ENCODE measurements around the gene ACSF3.
"Not testable (repeated sequence)": the region's sequence is repeated elsewhere in the genome, so short reads cannot be mapped to it uniquely, and the experiment has no call there.

ACSF3 gene

GRCh38 chr16:89056592-89056991 lies 37.1 kb upstream of the ACSF3 start:
- no peak for FAIRE-seq

- no peak for FAIRE-seq
Observed at GRCh38 chr16:89057738-89058137, 35.9 kb upstream of the ACSF3 start.

GRCh38 chr16:89058812-89059211 lies 34.8 kb upstream of the ACSF3 start:
- FAIRE-seq, result no peak

GRCh38 chr16:89060207-89060794 lies 33.4 kb upstream of the ACSF3 start:
- no peak for FAIRE-seq

DNA sequence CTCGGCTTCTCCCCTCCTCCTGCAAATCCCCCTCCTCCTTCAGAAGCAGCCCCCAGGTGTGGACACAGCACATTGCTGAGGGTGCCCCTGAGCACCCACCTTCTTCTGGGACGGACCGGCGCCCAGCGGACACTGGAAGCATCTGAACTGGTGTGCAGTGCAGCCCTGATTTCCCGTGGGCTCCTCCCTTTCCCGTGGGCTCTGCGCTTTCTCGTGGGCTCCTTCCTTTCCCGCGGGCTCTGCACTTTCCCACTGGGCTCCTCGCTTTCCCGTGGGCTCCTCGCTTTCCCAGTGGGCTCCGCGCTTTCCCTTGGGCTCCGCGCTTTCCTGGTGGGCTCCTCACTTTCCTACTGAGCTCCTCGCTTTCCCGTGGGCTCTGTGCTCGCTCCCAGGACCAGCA lies 32.6 kb upstream of the ACSF3 start:
- FAIRE-seq, result no peak

- FAIRE-seq, result no peak
Observed at GRCh38 chr16:89061590-89062380, 31.9 kb upstream of the ACSF3 start.

DNA sequence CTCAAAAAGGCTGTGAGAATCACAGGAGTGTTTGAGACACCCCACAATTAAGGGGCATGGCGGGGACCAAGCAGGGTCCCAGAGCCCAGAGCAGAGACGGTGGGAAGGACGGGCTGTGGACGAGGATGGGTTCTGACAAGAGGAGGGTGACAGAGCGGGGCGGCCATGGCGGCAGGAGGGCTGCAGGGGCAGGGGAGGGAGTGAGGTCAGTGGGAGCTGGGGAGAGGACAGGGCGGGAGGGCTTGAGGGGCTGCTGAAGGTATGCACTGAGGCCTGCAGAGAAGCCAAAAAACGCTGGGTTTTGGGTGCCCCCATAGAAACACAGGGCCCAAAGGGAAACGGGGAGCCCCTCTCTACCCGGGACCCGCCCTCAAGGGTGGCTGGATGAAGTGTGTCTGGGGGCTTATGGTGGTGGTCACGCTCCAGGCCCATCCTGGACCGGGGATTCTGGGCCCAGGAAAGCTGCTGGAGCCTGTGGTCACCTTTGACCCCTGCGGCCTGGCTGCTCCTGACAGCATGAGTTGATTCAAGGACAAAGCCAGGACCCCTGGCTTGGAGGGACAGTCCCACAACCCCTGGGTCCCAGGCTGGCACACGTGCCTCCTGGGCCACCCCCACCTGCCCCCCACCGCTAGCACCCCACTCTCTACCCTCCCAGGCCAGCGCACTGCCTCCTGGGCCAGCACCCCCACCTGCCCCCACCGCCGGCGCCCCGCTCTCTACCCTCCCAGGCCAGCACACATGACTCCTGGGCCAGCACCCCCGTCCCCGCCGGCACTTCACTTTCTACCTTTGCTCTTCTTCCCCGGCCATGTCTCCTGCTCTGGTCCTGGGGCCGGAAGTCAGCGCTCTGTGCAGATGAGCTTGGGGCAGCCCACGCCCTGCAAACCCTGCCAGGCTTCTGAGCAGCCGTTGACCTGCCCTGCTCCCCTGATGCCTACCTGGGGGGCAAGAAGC lies 31.0 kb upstream of the ACSF3 start:
- FAIRE-seq, result no peak

GRCh38 chr16:89063768-89064320 lies 29.8 kb upstream of the ACSF3 start:
- FAIRE-seq, result no peak

DNA sequence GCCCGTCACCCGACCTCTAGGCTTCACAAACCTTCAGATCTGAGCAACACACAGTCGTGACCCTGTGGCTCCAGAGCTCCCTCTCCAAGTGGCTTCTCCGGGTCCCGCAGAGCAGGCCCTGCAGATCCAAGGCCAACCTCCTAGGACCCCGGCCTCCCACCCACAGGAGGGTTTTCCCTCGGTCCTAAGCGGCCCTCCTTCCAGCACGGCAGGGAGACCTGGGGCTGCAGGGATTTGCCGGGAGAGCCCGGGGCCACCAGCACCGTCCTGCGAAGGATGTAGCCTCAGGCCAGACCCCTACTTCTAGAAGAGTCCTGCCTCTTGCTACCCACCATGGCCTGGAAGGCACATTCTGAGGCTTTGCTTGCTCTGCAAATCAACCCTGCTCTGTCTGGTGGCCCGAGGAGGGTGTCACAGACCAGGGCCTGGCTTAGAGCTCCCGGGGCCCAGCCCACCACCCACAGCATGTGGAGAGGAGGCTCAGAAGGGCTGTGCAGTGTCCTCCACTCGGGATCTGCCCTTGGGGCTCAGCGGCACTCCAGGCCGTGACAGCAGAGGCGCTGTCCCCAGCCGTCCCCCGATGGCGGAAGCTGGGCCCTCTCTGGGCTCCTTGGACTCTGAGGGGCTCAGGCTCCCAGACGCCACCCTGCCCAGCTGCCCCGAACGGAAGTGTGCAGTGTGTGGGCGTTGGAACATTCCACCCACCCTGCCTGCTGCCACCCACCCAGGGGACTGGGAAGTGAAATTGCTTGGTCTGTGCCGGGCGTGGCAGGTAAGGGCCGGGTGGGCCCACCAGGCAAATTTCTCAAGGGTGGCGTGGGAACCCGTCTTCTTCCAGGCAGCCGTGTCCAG lies 28.8 kb upstream of the ACSF3 start:
- no peak for FAIRE-seq

- no peak for FAIRE-seq
Observed at GRCh38 chr16:89065458-89065822, 28.2 kb upstream of the ACSF3 start.

GRCh38 chr16:89066721-89067120 lies 26.9 kb upstream of the ACSF3 start:
- no peak for FAIRE-seq

DNA sequence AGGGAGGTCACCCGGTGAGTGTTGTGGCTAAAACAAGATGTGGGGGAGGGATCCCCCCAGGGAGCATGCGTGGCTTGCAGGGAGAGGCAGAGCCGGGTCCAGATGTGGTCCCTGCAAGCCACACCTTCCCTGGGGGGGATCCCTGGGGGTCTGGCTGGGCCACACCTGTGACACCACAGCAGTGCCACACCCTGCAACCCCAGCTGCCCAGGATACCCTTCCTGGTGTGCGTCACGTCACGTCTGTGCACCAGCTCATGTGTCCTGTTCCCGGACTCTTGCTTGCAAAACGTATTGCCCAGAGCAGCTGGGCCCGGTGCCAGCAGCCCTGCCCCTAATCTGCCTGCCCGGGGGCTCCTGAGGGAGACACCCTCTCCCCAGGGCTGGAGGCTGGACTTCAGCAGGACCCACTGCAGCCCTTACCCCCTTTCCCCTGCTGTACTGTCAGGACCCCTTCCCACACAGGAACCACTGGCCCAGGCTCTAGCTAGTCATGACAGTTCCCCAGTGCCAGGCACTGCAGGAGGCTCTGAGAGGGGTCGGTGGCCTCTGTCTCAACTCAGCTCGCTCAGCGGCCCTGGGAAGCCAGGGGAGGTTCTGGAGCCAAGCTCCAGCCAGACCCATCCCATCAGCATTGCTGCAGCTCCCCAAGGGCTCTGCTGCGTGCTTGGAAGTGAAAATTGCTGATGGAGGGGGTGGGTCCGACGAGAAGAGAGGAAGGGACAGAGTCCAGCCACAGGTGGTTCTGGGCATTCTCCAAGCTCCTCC lies 25.8 kb upstream of the ACSF3 start:
- no peak for FAIRE-seq

- FAIRE-seq, result not testable (repeated sequence)
Observed at GRCh38 chr16:89068814-89069616, 24.6 kb upstream of the ACSF3 start.

GRCh38 chr16:89069920-89070319 lies 23.7 kb upstream of the ACSF3 start:
- FAIRE-seq, result no peak

DNA sequence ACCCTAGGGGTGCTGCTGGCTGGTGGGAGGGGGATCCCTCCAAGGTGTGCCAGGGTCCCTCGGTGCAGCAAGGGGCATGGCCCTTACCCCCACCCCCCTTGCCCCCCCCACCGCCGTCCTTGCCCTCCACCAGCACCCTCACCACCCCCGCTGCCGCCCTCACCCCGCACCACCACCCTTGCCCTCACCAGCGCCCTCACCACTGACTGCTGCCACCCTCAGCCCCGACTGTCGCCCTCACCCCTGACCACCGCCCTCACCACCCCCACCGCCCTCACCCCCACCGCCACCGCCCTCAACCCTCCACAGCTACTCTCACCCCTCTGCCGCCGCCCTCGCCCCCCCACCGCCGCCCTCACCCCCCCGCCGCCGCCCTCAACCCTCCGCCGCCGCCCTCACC lies 23.1 kb upstream of the ACSF3 start:
- no peak for FAIRE-seq

DNA sequence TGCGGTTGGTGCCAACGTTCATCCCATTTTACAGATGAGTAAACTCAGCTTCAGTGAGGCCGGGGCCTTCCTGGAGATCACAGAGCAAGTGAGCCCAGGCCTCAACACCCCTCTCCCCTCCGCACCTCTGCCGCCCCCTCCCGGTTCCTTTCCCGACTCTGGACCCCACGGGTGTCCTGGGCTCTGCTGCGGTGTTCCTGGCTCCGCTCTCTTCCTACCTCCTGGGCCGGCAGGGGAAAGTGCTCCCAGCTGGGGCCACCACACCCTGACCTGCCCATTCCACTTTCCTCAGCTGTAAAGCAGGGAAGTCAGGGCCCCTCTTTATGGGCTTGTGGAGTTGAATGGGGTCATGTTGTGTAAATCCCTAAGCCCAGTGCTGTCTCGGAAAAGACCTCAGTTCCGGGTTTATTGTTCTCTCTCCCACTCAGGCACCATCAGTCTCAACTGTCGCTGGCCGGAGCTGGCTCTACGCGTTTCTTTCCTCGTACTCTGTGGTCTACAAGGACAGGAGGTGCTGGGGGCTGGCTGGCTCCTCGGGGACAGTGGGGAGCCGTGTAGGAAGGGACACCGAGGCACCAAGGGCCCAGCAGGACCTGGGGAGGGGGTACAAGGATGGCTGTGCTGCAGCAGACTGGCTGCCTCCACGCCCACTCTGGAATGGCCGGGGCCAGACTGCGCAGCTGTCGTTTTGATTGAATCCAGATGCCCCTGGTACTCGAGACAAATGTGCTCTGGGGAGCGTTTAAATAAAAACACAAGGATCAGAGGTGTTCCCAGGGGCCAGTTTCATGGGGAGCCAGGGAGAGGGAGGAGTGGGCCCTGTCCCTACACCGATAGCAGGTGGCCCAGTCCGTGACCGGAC lies 21.7 kb upstream of the ACSF3 start:
- no peak for FAIRE-seq

GRCh38 chr16:89072548-89073130 lies 21.0 kb upstream of the ACSF3 start:
- no peak for FAIRE-seq

- FAIRE-seq, result no peak
Observed at GRCh38 chr16:89073346-89074071, 20.1 kb upstream of the ACSF3 start.

Data from islet of Langerhans (tissue), 1 donor.